CD8-positive, alpha-beta memory T cell (primary cell): Measurements from ENCODE around the gene SORCS2. TPM values are rescaled to one million over a fixed set of nuclear protein-coding genes. Genes with fewer than 3 reads are reported as not detected.

Experiments
- CTCF ChIA-PET: fragments of 350-600 bp; sonication (Branson Sonifier 250); formaldehyde crosslinking; loops from one replicate; lab custom pipeline; 2021; ENCODE audit warnings: antibody characterized with exemption; lab: Charles Lee
- POLR2A ChIA-PET: fragments of 350-600 bp; sonication (Branson Sonifier 250); formaldehyde crosslinking; loops from one replicate; lab custom pipeline; 2021; ENCODE audit warnings: antibody characterized with exemption; lab: Charles Lee
- DNase-seq, 5 donors: peaks; one replicate each; pipeline versions ENCODE4 v3.0.0 to v3.0.0-alpha.2; 2020 to 2022; ENCODE audit warnings: mixed read lengths in 1 of 5
- H3K27ac ChIP-seq: one replicate; pipeline ENCODE4 v1.7.0; 2013; ENCODE audit warnings: low read depth, mild to moderate bottlenecking, low read length, moderate library complexity
- H3K27me3 ChIP-seq: 2 replicates; pipeline ENCODE4 v1.7.0; 2013; ENCODE audit warnings: low read length, mild to moderate bottlenecking; ENCODE audit not compliant: insufficient read depth, poor library complexity, severe bottlenecking
- H3K36me3 ChIP-seq: 2 replicates; pipeline ENCODE4 v1.7.0; 2013; ENCODE audit warnings: mild to moderate bottlenecking, low read length, moderate library complexity; ENCODE audit not compliant: insufficient read depth
- H3K4me1 ChIP-seq: 2 replicates; pipeline ENCODE4 v1.7.0; 2013; ENCODE audit warnings: mild to moderate bottlenecking, low read length, moderate library complexity; ENCODE audit not compliant: insufficient read depth
- H3K4me3 ChIP-seq: 2 replicates; pipeline ENCODE4 v1.7.0; 2013; ENCODE audit warnings: mild to moderate bottlenecking, low read length
- H3K9me3 ChIP-seq: 2 replicates; pipeline ENCODE4 v1.7.0; 2013; ENCODE audit warnings: mild to moderate bottlenecking, low read length
- H3K27ac Mint-ChIP-seq, 8 donors: one replicate each; pipeline ENCODE4 v1.8.0; 2020 to 2021; ENCODE audit warnings: mixed read lengths in 8 of 8, mild to moderate bottlenecking in 6 of 8, inconsistent platforms in 3 of 8, moderate library complexity in 3 of 8
- H3K27me3 Mint-ChIP-seq, 2 donors: one replicate each; pipeline ENCODE4 v1.8.0; 2020 to 2021; ENCODE audit warnings: mixed read lengths in 2 of 2, mild to moderate bottlenecking in 1 of 2, moderate library complexity in 1 of 2
- H3K36me3 Mint-ChIP-seq, 3 donors: one replicate each; pipeline ENCODE4 v1.8.0; 2020 to 2021; ENCODE audit warnings: mixed read lengths in 3 of 3, inconsistent platforms in 1 of 3, mild to moderate bottlenecking in 1 of 3
- H3K4me1 Mint-ChIP-seq, 3 donors: one replicate each; pipeline ENCODE4 v1.8.0; 2020 to 2021; ENCODE audit warnings: mixed read lengths in 3 of 3, inconsistent platforms in 1 of 3, mild to moderate bottlenecking in 1 of 3
- H3K4me3 Mint-ChIP-seq, 7 donors: one replicate each; pipeline ENCODE4 v1.8.0; 2020 to 2021; ENCODE audit warnings: mixed read lengths in 7 of 7, mild to moderate bottlenecking in 6 of 7, moderate library complexity in 4 of 7, inconsistent platforms in 2 of 7
- H3K9me3 Mint-ChIP-seq, 5 donors: one replicate each; pipeline ENCODE4 v1.8.0; 2020 to 2022; ENCODE audit warnings: mixed read lengths in 5 of 5, mild to moderate bottlenecking in 3 of 5, moderate library complexity in 2 of 5, inconsistent platforms in 1 of 5
- polyA plus RNA-seq: library from polyadenylated mRNA; unstranded; fragments of 300-500 nt; fragmentation: Illumina TruSeq; gene quantifications from one replicate; pipeline ENCODE4 v1.2.3, GENCODE V29; 2021
- total RNA-seq, 2 experiments: library from RNA; stranded (reverse); gene quantifications; one replicate each; pipeline ENCODE4 v1.2.3, GENCODE V29; 2021

SORCS2 gene
- total and polyA plus RNA-seq, 3 experiments from 2014 or later = not detected

DNA sequence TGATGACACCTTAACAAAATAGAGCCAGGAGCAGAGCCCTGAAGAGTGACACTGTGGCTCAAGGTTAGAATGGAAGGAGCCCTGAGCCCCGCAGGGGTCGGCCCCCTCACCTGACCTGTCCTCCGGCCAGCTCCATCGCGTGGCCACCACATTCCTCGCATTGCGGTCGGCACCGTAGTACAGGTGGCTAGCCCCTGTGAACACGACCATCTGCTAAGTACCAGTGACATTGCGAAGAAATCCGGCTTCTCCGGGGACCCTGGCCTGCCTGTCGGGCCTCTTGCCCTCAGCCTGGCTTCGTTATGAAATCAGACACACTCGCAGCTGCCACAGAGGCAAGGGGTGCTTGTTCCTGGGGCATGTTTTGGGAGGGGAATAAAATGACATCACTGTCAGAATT is 568.4 kb downstream of the SORCS2 start:
- POLR2A ChIA-PET = interaction anchor here (0.6 kb wide), 1 partner anchor 41 kb away, joined by 12 read pairs; no protein-coding TSS in a partner anchor
- H3K27ac ChIP-seq = no peak overlapping the region
- Mint-ChIP-seq H3K27ac (peak overlapping the region in 5 of 8 donors; percentile 29 to 99 (median 88)), H3K9me3 (no peaks in the 10 kb centered on the region), H3K36me3 (peaks cover 0 to 13% (median 7%) of the 10 kb centered on the region in 3 donors), H3K4me3 (peak overlapping the region in 1 of 7 donors; percentile 23), H3K27me3 (no peaks in the 10 kb centered on the region), H3K4me1 (peaks cover 24 to 28% (median 25%) of the 10 kb centered on the region in 3 donors)
- H3K27me3 ChIP-seq = no peaks in the 10 kb centered on the region
- no peak for DNase-seq
- no peak overlapping the region for H3K4me3 ChIP-seq
- H3K9me3 ChIP-seq = no peaks in the 10 kb centered on the region
- peaks cover 35% of the 10 kb centered on the region for H3K4me1 ChIP-seq
- no peaks in the 10 kb centered on the region for H3K36me3 ChIP-seq
- CTCF ChIA-PET = no interaction called here

DNA sequence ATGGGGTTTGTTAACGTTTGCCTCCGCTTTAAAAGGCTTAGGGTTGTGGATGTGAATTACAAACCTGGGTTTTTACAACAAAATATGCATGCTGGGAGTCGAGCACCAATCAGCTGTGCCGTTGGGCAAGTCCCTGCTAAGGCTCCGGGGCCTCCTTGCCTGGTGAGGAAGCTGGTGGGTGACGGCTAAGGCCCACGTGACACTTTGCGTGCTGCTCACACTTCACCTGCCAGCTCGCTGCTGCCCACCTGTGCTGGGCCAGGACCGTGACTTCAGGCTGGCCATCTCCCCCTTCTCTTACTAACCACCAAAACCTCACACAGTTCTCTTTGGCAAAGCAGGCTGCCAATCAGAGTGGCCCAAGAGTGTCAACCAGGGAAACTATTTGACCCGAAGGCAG is 569.0 kb downstream of the SORCS2 start:
- Mint-ChIP-seq H3K27ac (peak overlapping the region in 5 of 8 donors; percentile 61 to 92 (median 76)), H3K9me3 (no peaks in the 10 kb centered on the region), H3K4me3 (peak overlapping the region in 4 of 7 donors; percentile 35 to 50 (median 38)), H3K36me3 (peaks cover 0 to 17% (median 7%) of the 10 kb centered on the region in 3 donors), H3K4me1 (peaks cover 24 to 28% (median 25%) of the 10 kb centered on the region in 3 donors), H3K27me3 (no peaks in the 10 kb centered on the region)
- POLR2A ChIA-PET = interaction anchor here (0.6 kb wide), 1 partner anchor 40 kb away, joined by 12 read pairs; no protein-coding TSS in a partner anchor
- Histone ChIP-seq H3K27me3 (no peaks in the 10 kb centered on the region), H3K4me1 (peaks cover 35% of the 10 kb centered on the region), H3K36me3 (no peaks in the 10 kb centered on the region), H3K9me3 (no peaks in the 10 kb centered on the region), H3K4me3 (no peak overlapping the region), H3K27ac (no peak overlapping the region)
- CTCF ChIA-PET = interaction anchor here (0.9 to 1.1 kb wide), 3 partner anchors 34 to 82 kb away, joined by 3 read pairs; no protein-coding TSS in a partner anchor
- DNase-seq = no peak

DNA sequence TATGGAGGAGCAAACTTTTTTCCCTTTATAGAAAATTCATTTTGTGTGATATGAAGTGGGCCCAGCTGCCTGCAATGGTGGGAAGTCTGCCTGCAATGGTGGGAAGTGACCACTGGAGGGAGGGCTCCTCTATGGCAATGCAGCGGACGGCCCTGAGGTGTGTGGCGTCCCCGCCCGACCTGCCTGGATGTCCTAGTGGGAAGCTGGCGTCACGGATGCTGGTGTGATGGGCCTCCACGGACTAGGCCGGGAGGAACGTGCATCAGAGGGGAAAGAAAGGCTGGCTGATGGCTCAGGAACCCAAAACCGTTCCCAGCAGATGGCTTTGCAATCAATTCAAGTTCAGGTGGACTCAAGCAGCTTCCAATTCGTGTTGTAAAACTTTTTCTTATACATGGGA is 569.4 kb downstream of the SORCS2 start:
- H3K36me3 Mint-ChIP-seq = peaks cover 0 to 20% (median 7%) of the 10 kb centered on the region in 3 donors
- H3K27me3 ChIP-seq = no peaks in the 10 kb centered on the region
- H3K4me3 Mint-ChIP-seq = peak overlapping the region in 4 of 7 donors; percentile 35 to 50 (median 38)
- peak; percentile 12 to 56 (median 17) for DNase-seq
- H3K27me3 Mint-ChIP-seq = no peaks in the 10 kb centered on the region
- peaks cover 35% of the 10 kb centered on the region for H3K4me1 ChIP-seq
- H3K27ac ChIP-seq = no peak overlapping the region
- H3K9me3 Mint-ChIP-seq = no peaks in the 10 kb centered on the region
- ChIA-PET CTCF (interaction anchor here (0.9 to 1.1 kb wide), 3 partner anchors 33 to 82 kb away, joined by 3 read pairs; no protein-coding TSS in a partner anchor), POLR2A (no interaction called here)
- H3K27ac Mint-ChIP-seq = peak overlapping the region in 6 of 8 donors; percentile 18 to 92 (median 75)
- peaks cover 24 to 28% (median 25%) of the 10 kb centered on the region in 3 donors for H3K4me1 Mint-ChIP-seq
- H3K4me3 ChIP-seq = no peak overlapping the region
- no peaks in the 10 kb centered on the region for H3K9me3 ChIP-seq
- no peaks in the 10 kb centered on the region for H3K36me3 ChIP-seq

DNA sequence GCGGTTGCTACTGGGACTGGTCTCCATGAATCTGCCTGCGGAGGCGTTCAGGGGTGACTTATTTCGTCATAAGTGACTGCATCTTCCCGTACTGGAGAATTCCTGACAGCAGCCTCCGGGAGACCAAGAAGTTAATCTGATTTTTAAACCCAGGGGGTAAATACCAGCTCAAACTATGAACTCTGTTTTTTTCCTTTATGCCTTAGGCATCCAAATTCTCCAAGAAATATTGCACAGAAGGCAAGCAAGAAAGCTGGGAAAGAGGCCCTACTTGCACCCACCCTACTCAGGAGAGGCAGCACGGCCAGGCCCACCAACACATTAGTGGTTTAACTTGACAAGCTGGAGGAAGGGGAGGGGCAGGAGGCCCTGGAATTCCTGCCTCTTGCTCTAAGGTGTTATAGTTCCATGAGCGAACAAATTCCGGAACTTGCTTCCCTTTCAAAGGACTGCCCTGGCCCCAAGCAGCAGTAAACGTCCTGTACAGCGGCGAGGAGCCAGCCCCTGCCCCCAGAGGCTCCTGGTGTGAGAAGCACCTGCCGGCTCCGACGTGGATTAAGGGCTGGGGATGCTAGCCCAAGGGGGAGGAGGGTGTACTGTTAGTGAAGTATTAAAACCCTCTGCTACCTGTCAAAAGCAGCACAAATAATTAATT is 570.2 kb downstream of the SORCS2 start:
- H3K36me3 ChIP-seq = no peaks in the 10 kb centered on the region
- DNase-seq = peak in 1 of 5 donors; percentile 34
- H3K36me3 Mint-ChIP-seq = peaks cover 0 to 22% (median 7%) of the 10 kb centered on the region in 3 donors
- ChIA-PET POLR2A (no interaction called here), CTCF (interaction anchor here (0.9 kb wide), 2 partner anchors 33 to 81 kb away, joined by 3 read pairs; no protein-coding TSS in a partner anchor)
- no peak overlapping the region for H3K27ac ChIP-seq
- no peaks in the 10 kb centered on the region for H3K27me3 ChIP-seq
- peak overlapping the region in 2 of 8 donors; percentile 9 to 17 for H3K27ac Mint-ChIP-seq
- peaks cover 24 to 28% (median 25%) of the 10 kb centered on the region in 3 donors for H3K4me1 Mint-ChIP-seq
- H3K4me1 ChIP-seq = peaks cover 35% of the 10 kb centered on the region
- H3K9me3 Mint-ChIP-seq = no peaks in the 10 kb centered on the region
- no peak overlapping the region for H3K4me3 ChIP-seq
- H3K9me3 ChIP-seq = no peaks in the 10 kb centered on the region
- peak overlapping the region in 1 of 7 donors; percentile 59 for H3K4me3 Mint-ChIP-seq
- no peaks in the 10 kb centered on the region for H3K27me3 Mint-ChIP-seq

DNA sequence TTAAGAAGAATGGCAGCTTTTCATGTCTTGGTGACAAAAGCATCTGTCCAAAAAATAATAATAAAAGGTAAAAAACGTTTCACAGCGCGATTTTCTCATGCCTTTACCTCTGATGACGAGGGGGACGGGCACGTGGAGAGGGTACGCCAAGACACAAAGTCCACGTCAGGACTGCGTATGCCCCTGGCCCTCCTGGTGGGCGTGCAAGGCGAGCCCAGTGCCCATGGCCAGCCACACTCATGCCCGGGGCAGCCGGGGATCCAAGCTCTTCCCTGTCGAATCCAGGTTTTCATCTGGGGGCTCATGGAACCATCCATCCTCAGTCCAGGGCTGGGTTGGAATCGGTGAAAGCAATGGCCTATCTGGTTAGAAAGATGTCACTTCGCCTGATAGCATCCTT is 570.8 kb downstream of the SORCS2 start:
- Mint-ChIP-seq H3K27me3 (no peaks in the 10 kb centered on the region), H3K4me1 (peaks cover 24 to 28% (median 25%) of the 10 kb centered on the region in 3 donors), H3K9me3 (no peaks in the 10 kb centered on the region), H3K27ac (peak overlapping the region in 2 of 8 donors; percentile 17 to 32), H3K4me3 (no peak overlapping the region), H3K36me3 (peaks cover 0 to 26% (median 7%) of the 10 kb centered on the region in 3 donors)
- no peaks in the 10 kb centered on the region for H3K27me3 ChIP-seq
- no peak overlapping the region for H3K27ac ChIP-seq
- peaks cover 32% of the 10 kb centered on the region for H3K4me1 ChIP-seq
- ChIA-PET CTCF (no interaction called here), POLR2A (no interaction called here)
- H3K36me3 ChIP-seq = no peaks in the 10 kb centered on the region
- H3K4me3 ChIP-seq = no peak overlapping the region
- DNase-seq = peak in 1 of 5 donors; percentile 34
- no peaks in the 10 kb centered on the region for H3K9me3 ChIP-seq

- Histone ChIP-seq H3K9me3 (no peaks in the 10 kb centered on the region), H3K27me3 (no peaks in the 10 kb centered on the region), H3K4me1 (peaks cover 25% of the 10 kb centered on the region), H3K36me3 (no peaks in the 10 kb centered on the region), H3K4me3 (no peak overlapping the region), H3K27ac (no peak overlapping the region)
- ChIA-PET CTCF (no interaction called here), POLR2A (no interaction called here)
- Mint-ChIP-seq H3K36me3 (peaks cover 0 to 33% (median 11%) of the 10 kb centered on the region in 3 donors), H3K9me3 (no peaks in the 10 kb centered on the region), H3K27me3 (no peaks in the 10 kb centered on the region), H3K4me1 (peaks cover 19 to 21% (median 20%) of the 10 kb centered on the region in 3 donors), H3K27ac (peak overlapping the region in 2 of 8 donors; percentile 54 to 72), H3K4me3 (no peak overlapping the region)
- DNase-seq = peak in 1 of 5 donors; percentile 25
These were observed 571.5 kb downstream of the SORCS2 start for GRCh38 chr4:7763788-7764187.

GRCh38 chr4:7764466-7764865 is 572.1 kb downstream of the SORCS2 start:
- POLR2A ChIA-PET = no interaction called here
- Mint-ChIP-seq H3K36me3 (peaks cover 0 to 40% (median 11%) of the 10 kb centered on the region in 3 donors), H3K4me1 (peaks cover 14 to 15% (median 15%) of the 10 kb centered on the region in 3 donors), H3K9me3 (no peaks in the 10 kb centered on the region), H3K4me3 (no peak overlapping the region), H3K27ac (peak overlapping the region in 1 of 8 donors; percentile 75), H3K27me3 (no peaks in the 10 kb centered on the region)
- no peak overlapping the region for H3K4me3 ChIP-seq
- DNase-seq = peak in 1 of 5 donors; percentile 37
- no peaks in the 10 kb centered on the region for H3K27me3 ChIP-seq
- CTCF ChIA-PET = no interaction called here
- H3K4me1 ChIP-seq = peaks cover 24% of the 10 kb centered on the region
- no peak overlapping the region for H3K27ac ChIP-seq
- H3K9me3 ChIP-seq = no peaks in the 10 kb centered on the region
- H3K36me3 ChIP-seq = no peaks in the 10 kb centered on the region

GRCh38 chr4:7765666-7766065 is 573.3 kb downstream of the SORCS2 start:
- H3K9me3 Mint-ChIP-seq = no peaks in the 10 kb centered on the region
- Histone ChIP-seq H3K27ac (no peak overlapping the region), H3K36me3 (no peaks in the 10 kb centered on the region), H3K4me1 (peaks cover 16% of the 10 kb centered on the region), H3K4me3 (no peak overlapping the region), H3K9me3 (no peaks in the 10 kb centered on the region), H3K27me3 (no peaks in the 10 kb centered on the region)
- no peak for DNase-seq
- H3K36me3 Mint-ChIP-seq = peaks cover 0 to 48% (median 11%) of the 10 kb centered on the region in 3 donors
- H3K27ac Mint-ChIP-seq = peak overlapping the region in 3 of 8 donors; percentile 4 to 66 (median 57)
- peaks cover 13 to 20% (median 16%) of the 10 kb centered on the region in 3 donors for H3K4me1 Mint-ChIP-seq
- no peaks in the 10 kb centered on the region for H3K27me3 Mint-ChIP-seq
- ChIA-PET CTCF (no interaction called here), POLR2A (no interaction called here)
- no peak overlapping the region for H3K4me3 Mint-ChIP-seq
